GM12878 (cell line): ENCODE results near the gene COL26A1. TPM values are rescaled to one million over a fixed set of nuclear protein-coding genes. Genes with fewer than 3 reads are reported as not detected.

Source experiments
- ATAC-seq: fragments of 200-7000 bp; cut with Tn5 transposase; 3 replicates; pipeline ENCODE4 v1.9.1; 2020; ENCODE audit warnings: mild to moderate bottlenecking, moderate library complexity
- BruUV-seq: library from RNA; stranded (reverse); fragments of 400-500 nt; replicated peaks from 2 replicates; lab custom pipeline; 2021; lab: Mats Ljungman, UMichigan
- CTCF ChIA-PET: fragments of 300-600 bp; sonication (Branson Sonifier 250); formaldehyde crosslinking; extraction: SDS; loops from one replicate; lab custom pipeline; 2021; ENCODE audit warnings: inconsistent platforms; lab: Yijun Ruan, JAX
- POLR2A ChIA-PET: fragments of 350-600 bp; formaldehyde crosslinking; extraction: SDS; loops from one replicate; lab custom pipeline; 2021; ENCODE audit warnings: inconsistent platforms; lab: Charles Lee
- RAD21 ChIA-PET: fragments of 300-600 bp; sonication (Branson Sonifier 250); formaldehyde crosslinking; loops from one replicate; lab custom pipeline; 2023; ENCODE audit warnings: antibody characterized with exemption; ENCODE audit not compliant: unreplicated experiment; lab: Charles Lee
- SMC1A ChIA-PET: fragments of 300-600 bp; sonication (Branson Sonifier 250); formaldehyde crosslinking; loops from one replicate; lab custom pipeline; 2023; ENCODE audit not compliant: unreplicated experiment, uncharacterized antibody; lab: Charles Lee
- DNase-seq: peaks from one replicate; pipeline ENCODE4 v3.0.0-alpha.2; 2011; ENCODE audit warnings: low read depth, low spot score
- FAIRE-seq: peaks from 3 replicates; lab custom pipeline; 2011; peaks lifted over from hg19 to GRCh38; lab: Jason Lieb, UNC
- H2AFZ ChIP-seq: 2 replicates; pipeline ENCODE4 v1.6.0; 2011; ENCODE audit warnings: low read depth, low read length, control low read depth; ENCODE audit not compliant: control insufficient read depth
- H3K27ac ChIP-seq: 2 replicates; pipeline ENCODE4 v1.5.1; 2011; ENCODE audit warnings: control low read depth; ENCODE audit not compliant: control insufficient read depth, insufficient read depth
- H3K27me3 ChIP-seq, 2 experiments: replicated peaks in 1 of 2; 2 replicates each; pipeline versions ENCODE4 v1.6.0 to v1.6.1; 2011; ENCODE audit warnings: low read length in 1 of 2; ENCODE audit not compliant: control insufficient read depth in 2 of 2, insufficient read depth in 2 of 2
- H3K36me3 ChIP-seq, 2 experiments: 2 replicates each; pipeline ENCODE4 v1.5.1; 2011; ENCODE audit warnings: low read length in 1 of 2; ENCODE audit not compliant: control insufficient read depth in 2 of 2, insufficient read depth in 2 of 2
- H3K4me1 ChIP-seq: 2 replicates; pipeline ENCODE4 v1.6.1; 2011; ENCODE audit warnings: mild to moderate bottlenecking, low read length, moderate library complexity, mixed read lengths; ENCODE audit not compliant: control insufficient read depth, insufficient read depth
- H3K4me2 ChIP-seq: 2 replicates; pipeline ENCODE4 v1.6.0; 2011; ENCODE audit warnings: control low read depth; ENCODE audit not compliant: control insufficient read depth, insufficient read depth
- H3K4me3 ChIP-seq: fragments of 200-600 bp; sonication (generic); 2 replicates; pipeline ENCODE4 v1.5.1; 2016
- H3K79me2 ChIP-seq: 2 replicates; pipeline ENCODE4 v1.6.0; 2011; ENCODE audit warnings: low read length; ENCODE audit not compliant: control insufficient read depth, insufficient read depth
- H3K9ac ChIP-seq: 2 replicates; pipeline ENCODE4 v1.8.0; 2011; ENCODE audit warnings: low read length, control low read depth, mixed read lengths; ENCODE audit not compliant: control insufficient read depth, insufficient read depth
- H3K9me3 ChIP-seq: replicated peaks from 3 replicates; pipeline ENCODE4 v1.5.1; 2011; ENCODE audit warnings: mild to moderate bottlenecking, low read length; ENCODE audit not compliant: control insufficient read depth, insufficient read depth
- H4K20me1 ChIP-seq: 2 replicates; pipeline ENCODE4 v1.6.0; 2011; ENCODE audit not compliant: control insufficient read depth, insufficient read depth
- EED ChIP-seq: sonication (generic); IDR thresholded peaks from 2 replicates; pipeline ENCODE4 v1.6.1; 2016; ENCODE audit warnings: antibody characterized with exemption, low read depth
- ETV6 ChIP-seq, 2 experiments: fragments of 450-650 bp in 1 of 2; IDR thresholded peaks in 1 of 2; conservative IDR thresholded peaks in 1 of 2; 2 replicates each; pipeline ENCODE4 v1.6.1; 2014; ENCODE audit warnings: antibody characterized with exemption in 1 of 2, borderline replicate concordance in 1 of 2, low read depth in 1 of 2, mild to moderate bottlenecking in 1 of 2, moderate library complexity in 1 of 2
- GABPA ChIP-seq: IDR thresholded peaks from 2 replicates; pipeline ENCODE4 v1.6.1; 2014; ENCODE audit warnings: antibody characterized with exemption, low read depth, mild to moderate bottlenecking, inconsistent platforms
- GATAD2B ChIP-seq: fragments of 450-650 bp; conservative IDR thresholded peaks from 2 replicates; pipeline ENCODE4 v1.6.1; 2017; ENCODE audit warnings: low read depth, mild to moderate bottlenecking, moderate library complexity
- HDAC6 ChIP-seq: fragments of 200-600 bp; sonication (generic); IDR thresholded peaks from one replicate; pipeline ENCODE4 v1.8.0; 2017; ENCODE audit warnings: antibody characterized with exemption; ENCODE audit not compliant: unreplicated experiment
- IRF4 ChIP-seq: IDR thresholded peaks from 2 replicates; pipeline ENCODE4 v1.6.1; 2011; ENCODE audit warnings: low read depth, low read length
- MEF2A ChIP-seq: IDR thresholded peaks from 2 replicates; pipeline ENCODE4 v1.6.1; 2011; ENCODE audit warnings: low read depth, mild to moderate bottlenecking, low read length, moderate library complexity; ENCODE audit not compliant: insufficient read depth
- MYB ChIP-seq: fragments of 150-350 bp; IDR thresholded peaks from 2 replicates; pipeline ENCODE4 v1.6.1; 2014; ENCODE audit warnings: mild to moderate bottlenecking, low read depth, low read length, borderline replicate concordance
- NFYB ChIP-seq: IDR thresholded peaks from 2 replicates; pipeline ENCODE4 v1.6.1; 2011; ENCODE audit warnings: low read depth, mild to moderate bottlenecking, low read length, improper control_type of control experiment, moderate library complexity; ENCODE audit not compliant: insufficient read depth
- SMC3 ChIP-seq: IDR thresholded peaks from 2 replicates; pipeline ENCODE4 v1.6.1; 2011; ENCODE audit warnings: low read length, improper control_type of control experiment, borderline replicate concordance
- SRF ChIP-seq, 2 experiments: IDR thresholded peaks; 2 replicates each; pipeline ENCODE4 v1.6.1; 2011; ENCODE audit warnings: low read depth in 2 of 2, low read length in 2 of 2, mild to moderate bottlenecking in 1 of 2, moderate library complexity in 1 of 2
- YY1 ChIP-seq: IDR thresholded peaks from 2 replicates; pipeline ENCODE4 v1.6.1; 2011; ENCODE audit warnings: low read depth, mild to moderate bottlenecking, low read length
- WGBS: methylation state at CpG from one replicate; pipeline ENCODE4 v1.1.6; 2016; ENCODE audit warnings: low lambda C conversion rate; ENCODE audit not compliant: insufficient replicate concordance, insufficient coverage; ENCODE audit errors: missing lambda C conversion rate; 5-methylcytosine and 5-hydroxymethylcytosine counted together
- in situ Hi-C: fragments of 300-500 bp; cut with MboI; formaldehyde crosslinking; loops from 9 replicates; pipeline ENCODE4 v1.14.3; 2018; ENCODE audit warnings: mixed read lengths
- intact Hi-C: fragments of 100-400 bp; cut with micrococcal nuclease; formaldehyde crosslinking; loops from one replicate; pipeline ENCODE4 v1.14.2; 2022; ENCODE audit not compliant: unreplicated experiment
- polyA plus RNA-seq, 11 experiments: library from polyadenylated mRNA; depleted of rRNA in 4 of 11; unstranded in 6 of 11; stranded (reverse) in 5 of 11; fragments of >200 nt; fragmentation: Nextera tagmentation in 4 of 11; fragmentation: Illumina TruSeq in 1 of 11; extraction: Ambion mirVana in 4 of 11; extraction: Trizol in 1 of 11; gene quantifications; 1 replicate in 1 of 11; 2 replicates in 10 of 11; pipeline versions ENCODE4 v1.2.1 to v1.2.3, GENCODE V29; 2011 to 2016; ENCODE audit warnings: inconsistent platforms in 2 of 11, missing spikeins in 2 of 11, low read depth in 1 of 11
- total RNA-seq, 4 experiments: library from RNA; depleted of rRNA in 3 of 4; stranded (reverse); fragments of >200 nt in 3 of 4; fragmentation: Illumina TruSeq in 1 of 4; extraction: Trizol in 1 of 4; gene quantifications; 2 replicates each; pipeline versions ENCODE4 v1.2.1 to v1.2.3, GENCODE V29; 2013 to 2021
- TF ChIP-seq, protein P1 (sequence below): fragments of 450-650 bp; IDR thresholded peaks from 2 replicates; pipeline ENCODE4 v1.6.1; 2016; ENCODE audit warnings: mild to moderate bottlenecking
- TF ChIP-seq, protein P2 (sequence below): IDR thresholded peaks from 2 replicates; pipeline ENCODE4 v1.6.1; 2011; ENCODE audit warnings: mild to moderate bottlenecking, low read depth, low read length, moderate library complexity; ENCODE audit not compliant: insufficient replicate concordance

Gene COL26A1
- total and polyA plus RNA-seq, 10 of the 15 experiments (the other 5 are each of a cell fraction or from before 2014, with no cell fraction given): 0.08 TPM; not detected in 9

DNA sequence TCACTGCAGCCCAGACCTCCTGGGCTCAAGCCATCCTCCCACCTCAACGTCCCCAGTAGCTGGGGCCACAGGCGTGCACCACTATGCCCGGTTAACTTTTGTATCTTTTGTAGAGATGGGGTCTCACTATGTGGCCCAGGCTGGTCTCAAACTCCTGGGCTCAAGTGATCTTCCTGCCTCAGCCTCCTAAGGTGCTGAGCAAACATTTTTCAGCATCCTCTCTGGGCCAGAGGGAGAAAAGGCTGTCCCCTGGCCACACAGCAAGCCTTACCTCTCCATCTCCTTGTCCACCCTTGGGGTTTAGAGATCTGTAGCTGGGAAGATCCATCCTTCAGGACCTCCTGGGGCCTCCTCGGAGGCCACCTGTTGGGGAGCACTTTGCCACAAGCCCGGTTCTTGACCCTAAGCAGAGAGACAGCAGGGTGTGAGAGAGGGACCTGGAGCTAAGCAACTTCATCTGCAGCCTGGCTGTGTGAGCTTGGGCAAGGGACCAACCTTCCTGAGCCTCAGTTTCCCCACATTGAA is 180.6 kb downstream of the COL26A1 start:
- 23% methylated on average over 5 of the region's 5 CpGs for WGBS
- TF ChIP-seq, protein P1, sequence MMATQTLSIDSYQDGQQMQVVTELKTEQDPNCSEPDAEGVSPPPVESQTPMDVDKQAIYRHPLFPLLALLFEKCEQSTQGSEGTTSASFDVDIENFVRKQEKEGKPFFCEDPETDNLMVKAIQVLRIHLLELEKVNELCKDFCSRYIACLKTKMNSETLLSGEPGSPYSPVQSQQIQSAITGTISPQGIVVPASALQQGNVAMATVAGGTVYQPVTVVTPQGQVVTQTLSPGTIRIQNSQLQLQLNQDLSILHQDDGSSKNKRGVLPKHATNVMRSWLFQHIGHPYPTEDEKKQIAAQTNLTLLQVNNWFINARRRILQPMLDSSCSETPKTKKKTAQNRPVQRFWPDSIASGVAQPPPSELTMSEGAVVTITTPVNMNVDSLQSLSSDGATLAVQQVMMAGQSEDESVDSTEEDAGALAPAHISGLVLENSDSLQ: no peak
- no peak for TF ChIP-seq MYB
- TF ChIP-seq GABPA: no peak
- TF ChIP-seq MEF2A: no peak
- TF ChIP-seq EED: no peak
- no peak for TF ChIP-seq GATAD2B
- TF ChIP-seq, protein P2, sequence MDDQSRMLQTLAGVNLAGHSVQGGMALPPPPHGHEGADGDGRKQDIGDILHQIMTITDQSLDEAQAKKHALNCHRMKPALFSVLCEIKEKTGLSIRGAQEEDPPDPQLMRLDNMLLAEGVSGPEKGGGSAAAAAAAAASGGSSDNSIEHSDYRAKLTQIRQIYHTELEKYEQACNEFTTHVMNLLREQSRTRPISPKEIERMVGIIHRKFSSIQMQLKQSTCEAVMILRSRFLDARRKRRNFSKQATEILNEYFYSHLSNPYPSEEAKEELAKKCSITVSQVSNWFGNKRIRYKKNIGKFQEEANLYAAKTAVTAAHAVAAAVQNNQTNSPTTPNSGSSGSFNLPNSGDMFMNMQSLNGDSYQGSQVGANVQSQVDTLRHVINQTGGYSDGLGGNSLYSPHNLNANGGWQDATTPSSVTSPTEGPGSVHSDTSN: no peak
- TF ChIP-seq ETV6 (conservative IDR thresholded peaks at IDR 0.05 in 1 of 2, IDR thresholded peaks at IDR 0.05 in 1 of 2; ENCODE audit: borderline replicate concordance in 1 of 2, low read depth in 1 of 2): no peak
- TF ChIP-seq YY1: no peak
- TF ChIP-seq SRF (IDR thresholded peaks at IDR 0.05; ENCODE audit: low read depth in 2 of 2, low read length in 2 of 2): no peak
- no peak for TF ChIP-seq NFYB
- TF ChIP-seq HDAC6: no peak
- no peak for TF ChIP-seq IRF4
- no peak for TF ChIP-seq SMC3
- TF ChIP-seq, all 136 proteins: peak for 0
- ATAC-seq: no peak
- Histone ChIP-seq H3K27ac (no peak overlapping the region), H3K9me3 (no peaks in the 10 kb centered on the region), H3K79me2 (no peaks in the 10 kb centered on the region), H3K27me3 (no peaks in the 10 kb centered on the region), H4K20me1 (no peaks in the 10 kb centered on the region), H3K4me3 (no peak overlapping the region), H3K4me1 (no peaks in the 10 kb centered on the region), H2AFZ (no peak overlapping the region), H3K4me2 (no peak overlapping the region), H3K36me3 (no peaks in the 10 kb centered on the region), H3K9ac (no peak overlapping the region)
- intact Hi-C loops (loop anchor here (1.0 to 10.0 kb wide), 4 partner anchors 271 to 851 kb away; partner anchors contain the start of genes CUX1 and PRKRIP1), in situ Hi-C loops (loop anchor here (5.0 kb wide), 2 partner anchors 729 to 849 kb away; no protein-coding TSS in a partner anchor)
- ChIA-PET POLR2A (no interaction called here), CTCF (interaction anchor here (0.6 to 2.9 kb wide), 13 partner anchors 12 to 736 kb away, joined by 3 to 39 read pairs (median 3); no protein-coding TSS in a partner anchor), SMC1A (interaction anchor here (1.2 to 1.9 kb wide), 3 partner anchors 9 to 727 kb away, joined by 3 to 11 read pairs (median 4); no protein-coding TSS in a partner anchor), RAD21 (interaction anchor here (0.7 to 2.1 kb wide), 8 partner anchors 8 to 732 kb away, joined by 3 to 17 read pairs (median 6); no protein-coding TSS in a partner anchor)
- BruUV-seq: no TSS peak
- FAIRE-seq: no peak
- DNase-seq: no peak
